DND-41 (cell line): ENCODE data around the gene LAMP1.

Source experiments
- ATAC-seq: fragments of 200-7000 bp; cut with Tn5 transposase; 3 replicates; pipeline ENCODE4 v1.9.1; 2021; ENCODE audit warnings: low read depth; ENCODE audit not compliant: insufficient read depth
- DNase-seq: peaks from one replicate; pipeline ENCODE4 v3.0.0-alpha.2; 2020
- H2AFZ ChIP-seq: 2 replicates; pipeline ENCODE4 v1.6.0; 2012; ENCODE audit warnings: low read depth, low read length
- H3K27ac ChIP-seq: 2 replicates; pipeline ENCODE4 v1.5.1; 2012; ENCODE audit warnings: low read length, inconsistent platforms
- H3K27me3 ChIP-seq: fragments of 200-600 bp; sonication (generic); 2 replicates; pipeline ENCODE4 v1.6.0; 2012; ENCODE audit warnings: low read length, mild to moderate bottlenecking, inconsistent platforms; ENCODE audit not compliant: insufficient read depth, poor library complexity
- H3K36me3 ChIP-seq: 2 replicates; pipeline ENCODE4 v1.5.1; 2012; ENCODE audit warnings: low read length, inconsistent platforms; ENCODE audit not compliant: insufficient read depth
- H3K4me1 ChIP-seq: 2 replicates; pipeline ENCODE4 v1.5.1; 2012; ENCODE audit warnings: mild to moderate bottlenecking, low read length; ENCODE audit not compliant: insufficient read depth
- H3K4me2 ChIP-seq: 2 replicates; pipeline ENCODE4 v1.6.0; 2012; ENCODE audit warnings: mild to moderate bottlenecking, moderate library complexity, low read length, inconsistent platforms; ENCODE audit not compliant: insufficient read depth
- H3K4me3 ChIP-seq, 2 experiments: fragments of 200-600 bp in 1 of 2; shearing (Covaris generic) in 1 of 2; 2 replicates each; pipeline ENCODE4 v1.5.1; 2012 to 2016; ENCODE audit warnings: inconsistent platforms in 2 of 2, low read length in 2 of 2, mild to moderate bottlenecking in 2 of 2, low read depth in 1 of 2, moderate library complexity in 1 of 2
- H3K79me2 ChIP-seq: 2 replicates; pipeline ENCODE4 v1.6.0; 2012; ENCODE audit warnings: low read length, inconsistent platforms; ENCODE audit not compliant: insufficient read depth
- H3K9ac ChIP-seq: 2 replicates; pipeline ENCODE4 v1.6.0; 2012; ENCODE audit warnings: low read depth, mild to moderate bottlenecking, inconsistent platforms, low read length, moderate library complexity
- H3K9me3 ChIP-seq: 2 replicates; pipeline ENCODE4 v1.5.1; 2012; ENCODE audit warnings: low read length, moderate library complexity, mild to moderate bottlenecking, inconsistent platforms; ENCODE audit not compliant: insufficient read depth, severe bottlenecking
- H4K20me1 ChIP-seq: 2 replicates; pipeline ENCODE4 v1.6.0; 2012; ENCODE audit warnings: low read length; ENCODE audit not compliant: insufficient read depth
- EZH2 ChIP-seq: IDR thresholded peaks from 3 replicates; pipeline ENCODE4 v1.6.1; 2012; ENCODE audit warnings: borderline replicate concordance, low read depth, mild to moderate bottlenecking, moderate library complexity, low read length, inconsistent platforms; ENCODE audit not compliant: severe bottlenecking
- TF ChIP-seq, protein P1 (sequence below): IDR thresholded peaks from 2 replicates; pipeline ENCODE4 v1.5.1; 2012; ENCODE audit warnings: borderline replicate concordance, low read length, moderate library complexity, mild to moderate bottlenecking; ENCODE audit not compliant: poor library complexity, severe bottlenecking; ENCODE audit errors: extremely low read depth

LAMP1 gene

DNA sequence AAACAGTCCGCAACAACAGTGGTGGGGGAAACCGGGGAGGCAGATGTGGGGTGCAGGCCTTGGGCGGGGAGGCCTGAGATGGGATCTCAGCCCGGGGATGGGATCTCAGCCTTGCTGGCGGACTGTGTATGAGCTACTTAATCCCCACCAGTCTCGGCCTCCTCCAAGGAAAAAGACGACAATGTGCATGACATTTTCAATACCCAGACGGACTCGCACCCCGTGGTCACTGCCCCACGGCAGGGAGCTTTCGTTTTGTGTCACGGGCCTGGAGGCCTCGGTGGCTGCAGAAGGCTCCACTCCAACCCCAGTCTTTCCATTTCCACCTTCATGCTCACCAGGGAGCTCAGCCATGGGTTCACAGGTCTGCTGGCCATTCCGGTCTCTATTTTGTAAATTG, 41.4 kb downstream of the LAMP1 start:
- no peak overlapping the region for H3K4me3 ChIP-seq
- H3K4me1 ChIP-seq = no peaks in the 10 kb centered on the region
- H3K4me2 ChIP-seq = no peak overlapping the region
- no peaks in the 10 kb centered on the region for H3K36me3 ChIP-seq
- no peaks in the 10 kb centered on the region for H3K9me3 ChIP-seq
- H3K27me3 ChIP-seq = no peaks in the 10 kb centered on the region
- no peaks in the 10 kb centered on the region for H4K20me1 ChIP-seq
- H3K27ac ChIP-seq = no peak overlapping the region
- TF ChIP-seq EZH2 = no peak
- TF ChIP-seq, protein P1, sequence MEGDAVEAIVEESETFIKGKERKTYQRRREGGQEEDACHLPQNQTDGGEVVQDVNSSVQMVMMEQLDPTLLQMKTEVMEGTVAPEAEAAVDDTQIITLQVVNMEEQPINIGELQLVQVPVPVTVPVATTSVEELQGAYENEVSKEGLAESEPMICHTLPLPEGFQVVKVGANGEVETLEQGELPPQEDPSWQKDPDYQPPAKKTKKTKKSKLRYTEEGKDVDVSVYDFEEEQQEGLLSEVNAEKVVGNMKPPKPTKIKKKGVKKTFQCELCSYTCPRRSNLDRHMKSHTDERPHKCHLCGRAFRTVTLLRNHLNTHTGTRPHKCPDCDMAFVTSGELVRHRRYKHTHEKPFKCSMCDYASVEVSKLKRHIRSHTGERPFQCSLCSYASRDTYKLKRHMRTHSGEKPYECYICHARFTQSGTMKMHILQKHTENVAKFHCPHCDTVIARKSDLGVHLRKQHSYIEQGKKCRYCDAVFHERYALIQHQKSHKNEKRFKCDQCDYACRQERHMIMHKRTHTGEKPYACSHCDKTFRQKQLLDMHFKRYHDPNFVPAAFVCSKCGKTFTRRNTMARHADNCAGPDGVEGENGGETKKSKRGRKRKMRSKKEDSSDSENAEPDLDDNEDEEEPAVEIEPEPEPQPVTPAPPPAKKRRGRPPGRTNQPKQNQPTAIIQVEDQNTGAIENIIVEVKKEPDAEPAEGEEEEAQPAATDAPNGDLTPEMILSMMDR = no peak
- ATAC-seq (no peak), DNase-seq (no peak)
- no peak overlapping the region for H3K9ac ChIP-seq
- H2AFZ ChIP-seq = no peak overlapping the region
- no peaks in the 10 kb centered on the region for H3K79me2 ChIP-seq

DNA sequence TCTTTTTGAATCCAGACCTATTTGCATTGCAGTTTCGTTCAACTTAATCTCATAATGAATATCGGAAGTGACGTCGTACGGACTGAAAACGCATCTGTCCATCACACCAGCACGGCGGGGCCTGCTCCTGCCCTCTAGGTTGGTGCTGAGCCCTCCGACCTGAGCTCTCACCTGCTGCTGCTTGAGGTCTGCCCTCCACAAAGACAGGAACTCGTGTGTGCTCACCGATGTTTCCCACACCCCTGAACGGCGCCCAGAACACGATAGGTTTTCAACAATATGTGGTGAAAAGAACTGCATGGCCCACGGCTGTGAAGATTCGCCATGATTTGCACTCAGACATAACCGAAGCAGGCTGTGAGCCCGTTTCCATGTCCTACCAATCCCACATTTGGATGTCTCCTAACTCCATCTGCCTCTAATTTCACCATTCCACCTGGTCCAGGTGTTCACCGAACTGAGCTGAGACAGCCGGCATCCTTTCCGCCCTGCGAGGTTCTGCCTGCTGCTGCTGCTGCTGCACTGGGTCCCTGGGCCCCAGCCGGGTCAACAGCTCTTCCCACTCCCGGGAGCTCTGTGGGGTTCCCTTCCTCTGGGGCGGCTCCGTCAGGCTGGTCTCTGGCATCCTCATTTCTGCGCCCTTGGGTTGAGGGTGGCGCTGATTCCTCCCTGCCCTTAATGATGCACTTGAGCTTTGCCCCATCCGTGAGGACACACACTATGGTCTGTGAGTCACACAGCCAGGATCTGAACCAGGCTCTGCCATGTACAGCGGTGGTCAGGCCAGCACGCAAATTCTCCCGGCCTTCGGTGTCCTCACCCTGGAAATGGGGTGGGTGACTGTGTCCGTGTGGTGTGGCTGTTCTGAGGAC, 46.0 kb downstream of the LAMP1 start:
- no peak overlapping the region for H3K27ac ChIP-seq
- no peaks in the 10 kb centered on the region for H3K79me2 ChIP-seq
- H3K4me3 ChIP-seq = no peak overlapping the region
- no peaks in the 10 kb centered on the region for H3K36me3 ChIP-seq
- peaks cover 4% of the 10 kb centered on the region for H3K9me3 ChIP-seq
- H2AFZ ChIP-seq = no peak overlapping the region
- TF ChIP-seq, protein P1 = no peak
- H3K27me3 ChIP-seq = no peaks in the 10 kb centered on the region
- H4K20me1 ChIP-seq = no peaks in the 10 kb centered on the region
- H3K4me2 ChIP-seq = no peak overlapping the region
- ATAC-seq (no peak), DNase-seq (no peak)
- no peak overlapping the region for H3K9ac ChIP-seq
- no peaks in the 10 kb centered on the region for H3K4me1 ChIP-seq

DNA sequence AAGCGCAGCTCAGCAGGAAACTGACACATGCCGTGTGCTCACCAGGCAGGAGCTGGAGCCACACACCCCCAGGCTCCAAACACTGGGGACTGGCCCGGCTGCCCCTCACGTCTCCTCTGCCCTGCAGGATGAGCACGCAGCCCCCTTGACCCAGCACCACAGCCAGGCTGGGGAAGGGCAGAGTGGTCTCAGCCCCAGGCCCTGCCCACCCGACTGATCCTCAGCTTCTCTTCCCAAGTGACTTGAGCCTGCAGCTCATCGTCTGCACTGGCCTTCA, 46.6 kb downstream of the LAMP1 start:
- DNase-seq (no peak), ATAC-seq (no peak)
- Histone ChIP-seq H3K27me3 (no peaks in the 10 kb centered on the region), H2AFZ (no peak overlapping the region), H3K4me1 (no peaks in the 10 kb centered on the region), H3K36me3 (no peaks in the 10 kb centered on the region), H3K79me2 (no peaks in the 10 kb centered on the region), H3K9ac (no peak overlapping the region), H3K27ac (no peak overlapping the region), H4K20me1 (no peaks in the 10 kb centered on the region), H3K4me3 (no peak overlapping the region), H3K4me2 (no peak overlapping the region), H3K9me3 (peaks cover 6% of the 10 kb centered on the region)
- TF ChIP-seq, protein P1 = no peak
- no peak for TF ChIP-seq EZH2
